ENCODE measurements around the gene KLRD1.

The KLRD1 gene

GRCh38 chr12:10354071-10354470, 46.4 kb downstream of the KLRD1 start:
- no peak for DNase-seq (ENCODE audit: low spot score in 2 of 2)
- no peaks in the 10 kb centered on the region; the same call in 1 of the 2 replicates for H3K9me3 ChIP-seq
- H3K4me3 ChIP-seq: no peak overlapping the region
- no peaks in the 10 kb centered on the region for H3K27me3 ChIP-seq (ENCODE audit: low read depth)
- in situ Hi-C loops (cut with MboI; ENCODE audit: low sequenced_read_pairs): no loop called here
- no peaks in the 10 kb centered on the region for H3K4me1 ChIP-seq
- no peaks in the 10 kb centered on the region for H3K36me3 ChIP-seq (replicated peaks)

GRCh38 chr12:10354502-10354901, 46.8 kb downstream of the KLRD1 start:
- DNase-seq (ENCODE audit: low spot score in 2 of 2): peak in 1 of 2 experiments; percentile 16
- in situ Hi-C loops (cut with MboI; ENCODE audit: low sequenced_read_pairs): no loop called here
- Histone ChIP-seq H3K4me3 (no peak overlapping the region), H3K27me3 (ENCODE audit: low read depth) (no peaks in the 10 kb centered on the region), H3K4me1 (no peaks in the 10 kb centered on the region), H3K36me3 (replicated peaks) (no peaks in the 10 kb centered on the region), H3K9me3 (no peaks in the 10 kb centered on the region; the same call in 1 of the 2 replicates)

GRCh38 chr12:10358131-10358530, 50.5 kb downstream of the KLRD1 start:
- peaks cover 33% of the 10 kb centered on the region for H3K4me1 ChIP-seq
- in situ Hi-C loops (cut with MboI; ENCODE audit: low sequenced_read_pairs): no loop called here
- no peaks in the 10 kb centered on the region; the same call in 1 of the 2 replicates for H3K36me3 ChIP-seq (replicated peaks)
- no peaks in the 10 kb centered on the region; the same call in 1 of the 2 replicates for H3K9me3 ChIP-seq
- DNase-seq (ENCODE audit: low spot score in 2 of 2): no peak
- H3K4me3 ChIP-seq: no peak overlapping the region
- H3K27me3 ChIP-seq (ENCODE audit: low read depth): no peaks in the 10 kb centered on the region

- Histone ChIP-seq H3K4me3 (no peak overlapping the region), H3K9me3 (no peaks in the 10 kb centered on the region; the same call in 1 of the 2 replicates), H3K4me1 (peaks cover 38% of the 10 kb centered on the region), H3K27me3 (ENCODE audit: low read depth) (no peaks in the 10 kb centered on the region), H3K36me3 (replicated peaks) (no peaks in the 10 kb centered on the region; the same call in 1 of the 2 replicates)
- in situ Hi-C loops (cut with MboI; ENCODE audit: low sequenced_read_pairs): no loop called here
- no peak for DNase-seq (ENCODE audit: low spot score in 2 of 2)
Observed at GRCh38 chr12:10358969-10359368, 51.3 kb downstream of the KLRD1 start.

- H3K36me3 ChIP-seq (replicated peaks): no peaks in the 10 kb centered on the region; the same call in 1 of the 2 replicates
- peak; percentile 67 to 72 for DNase-seq (ENCODE audit: low spot score in 2 of 2)
- H3K4me1 ChIP-seq: peaks cover 51% of the 10 kb centered on the region
- in situ Hi-C loops (cut with MboI; ENCODE audit: low sequenced_read_pairs): no loop called here
- no peaks in the 10 kb centered on the region for H3K27me3 ChIP-seq (ENCODE audit: low read depth)
- no peak overlapping the region for H3K4me3 ChIP-seq
- H3K9me3 ChIP-seq: no peaks in the 10 kb centered on the region; the same call in 1 of the 2 replicates
Observed at GRCh38 chr12:10361084-10361483, 53.4 kb downstream of the KLRD1 start.

- in situ Hi-C loops (cut with MboI; ENCODE audit: low sequenced_read_pairs): no loop called here
- H3K27me3 ChIP-seq (ENCODE audit: low read depth): no peaks in the 10 kb centered on the region
- H3K4me3 ChIP-seq: no peak overlapping the region
- peak in 1 of 2 experiments; percentile 22 for DNase-seq (ENCODE audit: low spot score in 2 of 2)
- peaks cover 53% of the 10 kb centered on the region for H3K4me1 ChIP-seq
- H3K36me3 ChIP-seq (replicated peaks): no peaks in the 10 kb centered on the region; the same call in 1 of the 2 replicates
- H3K9me3 ChIP-seq: no peaks in the 10 kb centered on the region; the same call in 1 of the 2 replicates
Observed at GRCh38 chr12:10361622-10362021, 54.0 kb downstream of the KLRD1 start.

GRCh38 chr12:10362325-10362724, 54.7 kb downstream of the KLRD1 start:
- no peaks in the 10 kb centered on the region for H3K27me3 ChIP-seq (ENCODE audit: low read depth)
- in situ Hi-C loops (cut with MboI; ENCODE audit: low sequenced_read_pairs): no loop called here
- H3K36me3 ChIP-seq (replicated peaks): no peaks in the 10 kb centered on the region; the same call in 1 of the 2 replicates
- H3K4me3 ChIP-seq: no peak overlapping the region
- no peaks in the 10 kb centered on the region; the same call in 1 of the 2 replicates for H3K9me3 ChIP-seq
- peaks cover 53% of the 10 kb centered on the region for H3K4me1 ChIP-seq
- DNase-seq (ENCODE audit: low spot score in 2 of 2): no peak

GRCh38 chr12:10362828-10363657, 55.4 kb downstream of the KLRD1 start:
- H3K27me3 ChIP-seq (ENCODE audit: low read depth): no peaks in the 10 kb centered on the region
- peak in 1 of 2 experiments; percentile 39 for DNase-seq (ENCODE audit: low spot score in 2 of 2)
- H3K9me3 ChIP-seq: no peaks in the 10 kb centered on the region
- H3K4me3 ChIP-seq: no peak overlapping the region
- in situ Hi-C loops (cut with MboI; ENCODE audit: low sequenced_read_pairs): no loop called here
- peaks cover 53% of the 10 kb centered on the region for H3K4me1 ChIP-seq
- no peaks in the 10 kb centered on the region; the same call in 1 of the 2 replicates for H3K36me3 ChIP-seq (replicated peaks)

GRCh38 chr12:10363658-10363913, 55.9 kb downstream of the KLRD1 start:
- H3K27me3 ChIP-seq (ENCODE audit: low read depth): no peaks in the 10 kb centered on the region
- H3K9me3 ChIP-seq: no peaks in the 10 kb centered on the region
- DNase-seq (ENCODE audit: low spot score in 2 of 2): peak in 1 of 2 experiments; percentile 25
- peak overlapping the region; percentile 33 for H3K4me3 ChIP-seq
- H3K36me3 ChIP-seq (replicated peaks): no peaks in the 10 kb centered on the region; the same call in 1 of the 2 replicates
- in situ Hi-C loops (cut with MboI; ENCODE audit: low sequenced_read_pairs): no loop called here
- H3K4me1 ChIP-seq: peaks cover 53% of the 10 kb centered on the region

- in situ Hi-C loops (cut with MboI; ENCODE audit: low sequenced_read_pairs): no loop called here
- no peaks in the 10 kb centered on the region; the same call in 1 of the 2 replicates for H3K36me3 ChIP-seq (replicated peaks)
- H3K27me3 ChIP-seq (ENCODE audit: low read depth): no peaks in the 10 kb centered on the region
- peak overlapping the region; percentile 33 for H3K4me3 ChIP-seq
- no peaks in the 10 kb centered on the region for H3K9me3 ChIP-seq
- H3K4me1 ChIP-seq: peaks cover 53% of the 10 kb centered on the region
- DNase-seq (ENCODE audit: low spot score in 2 of 2): peak; percentile 33 to 55
Observed at GRCh38 chr12:10363914-10364814, 56.5 kb downstream of the KLRD1 start.

GRCh38 chr12:10364815-10365622, 57.3 kb downstream of the KLRD1 start:
- H3K4me1 ChIP-seq: peaks cover 50% of the 10 kb centered on the region
- peak; percentile 69 to 75 for DNase-seq (ENCODE audit: low spot score in 2 of 2)
- H3K4me3 ChIP-seq: peak overlapping the region; percentile 33
- H3K36me3 ChIP-seq (replicated peaks): no peaks in the 10 kb centered on the region; the same call in 1 of the 2 replicates
- in situ Hi-C loops (cut with MboI; ENCODE audit: low sequenced_read_pairs): no loop called here
- H3K9me3 ChIP-seq: no peaks in the 10 kb centered on the region
- no peaks in the 10 kb centered on the region for H3K27me3 ChIP-seq (ENCODE audit: low read depth)

GRCh38 chr12:10365696-10366405, 58.2 kb downstream of the KLRD1 start:
- in situ Hi-C loops (cut with MboI; ENCODE audit: low sequenced_read_pairs): no loop called here
- Histone ChIP-seq H3K36me3 (replicated peaks) (no peaks in the 10 kb centered on the region), H3K27me3 (ENCODE audit: low read depth) (no peaks in the 10 kb centered on the region), H3K9me3 (no peaks in the 10 kb centered on the region), H3K4me1 (peaks cover 41% of the 10 kb centered on the region), H3K4me3 (peak overlapping the region; percentile 33)
- peak in 1 of 2 experiments; percentile 17 for DNase-seq (ENCODE audit: low spot score in 2 of 2)

All from HAP-1 (cell line).